GM23338 (cell line): Measurements from ENCODE around the gene PRTFDC1. TPM values are rescaled to one million over a fixed set of nuclear protein-coding genes. Genes with fewer than 3 reads are reported as not detected.

ENCODE experiments used
- ATAC-seq: fragments of 200-7000 bp; cut with Tn5 transposase; 3 replicates; pipeline ENCODE4 v1.9.1; 2020
- DNase-seq: peaks from one replicate; pipeline ENCODE4 v3.0.0-alpha.2; 2015; ENCODE audit warnings: low spot score
- H2AFZ ChIP-seq: fragments of 200-600 bp; sonication (generic); 2 replicates; pipeline ENCODE4 v1.8.0; 2016; ENCODE audit warnings: antibody characterized with exemption, mild to moderate bottlenecking, moderate library complexity
- H3F3A ChIP-seq: fragments of 200-600 bp; sonication (generic); replicated peaks from 2 replicates; pipeline ENCODE4 v1.8.0; 2017; ENCODE audit warnings: antibody characterized with exemption, mixed run types, low read depth
- H3K27ac ChIP-seq: fragments of 200-600 bp; sonication (generic); 2 replicates; pipeline ENCODE4 v1.6.1; 2016; ENCODE audit warnings: low read depth
- H3K27me3 ChIP-seq: fragments of 200-600 bp; sonication (generic); 2 replicates; pipeline ENCODE4 v1.8.0; 2016; ENCODE audit warnings: mild to moderate bottlenecking, mixed run types, moderate library complexity; ENCODE audit not compliant: insufficient read depth
- H3K36me3 ChIP-seq: fragments of 200-600 bp; sonication (generic); 2 replicates; pipeline ENCODE4 v1.8.0; 2016; ENCODE audit warnings: mild to moderate bottlenecking; ENCODE audit not compliant: insufficient read depth
- H3K4me1 ChIP-seq: fragments of 200-600 bp; sonication (generic); 2 replicates; pipeline ENCODE4 v1.8.0; 2016; ENCODE audit warnings: mild to moderate bottlenecking, moderate library complexity; ENCODE audit not compliant: insufficient read depth
- H3K4me2 ChIP-seq: fragments of 200-600 bp; sonication (generic); 2 replicates; pipeline ENCODE4 v1.7.1; 2017; ENCODE audit warnings: mixed run types
- H3K4me3 ChIP-seq: fragments of 200-600 bp; sonication (generic); 2 replicates; pipeline ENCODE4 v1.6.1; 2016; ENCODE audit warnings: mixed run types
- H3K79me2 ChIP-seq: fragments of 200-600 bp; sonication (generic); replicated peaks from 2 replicates; pipeline ENCODE4 v1.8.0; 2017; ENCODE audit warnings: mild to moderate bottlenecking; ENCODE audit not compliant: insufficient read depth
- H3K9me2 ChIP-seq: fragments of 200-600 bp; sonication (generic); 2 replicates; pipeline ENCODE4 v1.8.0; 2017; ENCODE audit not compliant: insufficient read depth
- H4K20me1 ChIP-seq: fragments of 200-600 bp; sonication (generic); replicated peaks from 2 replicates; pipeline ENCODE4 v1.8.0; 2017; ENCODE audit warnings: mild to moderate bottlenecking; ENCODE audit not compliant: insufficient read depth
- H3K27ac Mint-ChIP-seq: 2 replicates; pipeline ENCODE4 v1.8.0; 2020; ENCODE audit warnings: inconsistent platforms, mild to moderate bottlenecking, moderate library complexity, mixed read lengths
- H3K27me3 Mint-ChIP-seq: 3 replicates; pipeline ENCODE4 v1.8.0; 2022; ENCODE audit warnings: low read depth, mild to moderate bottlenecking, moderate library complexity, mixed read lengths, inconsistent platforms; ENCODE audit not compliant: insufficient read depth, poor library complexity
- H3K36me3 Mint-ChIP-seq: 3 replicates; pipeline ENCODE4 v1.8.0; 2021; ENCODE audit warnings: low read depth, mild to moderate bottlenecking, inconsistent platforms, moderate library complexity, mixed read lengths
- H3K4me1 Mint-ChIP-seq: 3 replicates; pipeline ENCODE4 v1.8.0; 2020; ENCODE audit warnings: mild to moderate bottlenecking, inconsistent platforms, mixed read lengths
- H3K4me3 Mint-ChIP-seq: 3 replicates; pipeline ENCODE4 v1.8.0; 2021; ENCODE audit warnings: moderate library complexity, mild to moderate bottlenecking, inconsistent platforms, mixed read lengths
- H3K9me3 Mint-ChIP-seq: 3 replicates; pipeline ENCODE4 v1.8.0; 2020; ENCODE audit warnings: moderate library complexity, mild to moderate bottlenecking, inconsistent platforms, mixed read lengths
- CREB1 ChIP-seq: fragments of 250-450 bp; sonication (Bioruptor Pico); IDR thresholded peaks from 2 replicates; pipeline ENCODE4 v1.5.0; 2020; ENCODE audit warnings: low read depth, mild to moderate bottlenecking, moderate library complexity
- EZH2 ChIP-seq: fragments of 200-600 bp; sonication (generic); IDR thresholded peaks from one replicate; pipeline ENCODE4 v1.8.0; 2017; ENCODE audit warnings: antibody characterized with exemption, mild to moderate bottlenecking, low read depth; ENCODE audit not compliant: unreplicated experiment
- EZH2phosphoT487 ChIP-seq: fragments of 200-600 bp; sonication (generic); IDR thresholded peaks from one replicate; pipeline ENCODE4 v1.8.1; 2018; ENCODE audit warnings: antibody characterized with exemption; ENCODE audit not compliant: unreplicated experiment
- JUNB ChIP-seq: IDR thresholded peaks from one replicate; pipeline ENCODE4 v1.6.1; 2016; ENCODE audit warnings: antibody characterized with exemption; ENCODE audit not compliant: unreplicated experiment
- NANOG ChIP-seq: IDR thresholded peaks from 2 replicates; pipeline ENCODE4 v1.6.1; 2016; ENCODE audit warnings: antibody characterized with exemption, borderline replicate concordance
- POLR2AphosphoS5 ChIP-seq: IDR thresholded peaks from 2 replicates; pipeline ENCODE4 v1.6.1; 2016; ENCODE audit warnings: antibody characterized with exemption, low read depth
- STAT1 ChIP-seq: IDR thresholded peaks from one replicate; pipeline ENCODE4 v1.6.1; 2016; ENCODE audit warnings: antibody characterized with exemption; ENCODE audit not compliant: unreplicated experiment
- ZNF114 ChIP-seq: fragments of 250-450 bp; sonication (Bioruptor Pico); IDR thresholded peaks from 2 replicates; pipeline ENCODE4 v1.5.0; 2020; ENCODE audit warnings: mild to moderate bottlenecking, moderate library complexity
- ZNF331 ChIP-seq: fragments of 250-450 bp; sonication (Bioruptor Pico); IDR thresholded peaks from 2 replicates; pipeline ENCODE4 v1.5.0; 2020; ENCODE audit warnings: low read depth, mild to moderate bottlenecking, moderate library complexity
- polyA plus RNA-seq: library from polyadenylated mRNA; unstranded; fragments of >200 nt; fragmentation: Nextera tagmentation; extraction: Ambion mirVana; gene quantifications from 2 replicates; pipeline ENCODE4 v1.2.1, GENCODE V29; 2016
- total RNA-seq: library from RNA; depleted of rRNA; stranded (reverse); fragments of >200 nt; shearing (Covaris generic); gene quantifications from 2 replicates; pipeline ENCODE4 v1.2.3, GENCODE V29; 2014
- TF ChIP-seq, protein P1 (sequence below): fragments of 250-450 bp; sonication (Bioruptor Pico); IDR thresholded peaks from 2 replicates; pipeline ENCODE4 v1.5.0; 2020; ENCODE audit warnings: mild to moderate bottlenecking, moderate library complexity
- TF ChIP-seq, protein P2 (sequence below), 2 experiments: fragments of 200-600 bp in 1 of 2; sonication (generic) in 1 of 2; conservative IDR thresholded peaks; 2 replicates each; pipeline versions ENCODE4 v1.5.1 to v1.6.1; 2016 to 2017; ENCODE audit warnings: antibody characterized with exemption in 2 of 2, low read depth in 2 of 2, mild to moderate bottlenecking in 2 of 2, moderate library complexity in 1 of 2
- TF ChIP-seq, protein P3 (sequence below): IDR thresholded peaks from 2 replicates; pipeline ENCODE4 v1.6.1; 2016; ENCODE audit warnings: antibody characterized with exemption
- TF ChIP-seq, protein P4 (sequence below): IDR thresholded peaks from one replicate; pipeline ENCODE4 v1.6.1; 2018; ENCODE audit warnings: antibody characterized with exemption; ENCODE audit not compliant: unreplicated experiment

PRTFDC1 gene
- total and polyA plus RNA-seq, 2 experiments from 2014 or later: 7.9 to 9.1 TPM

DNA sequence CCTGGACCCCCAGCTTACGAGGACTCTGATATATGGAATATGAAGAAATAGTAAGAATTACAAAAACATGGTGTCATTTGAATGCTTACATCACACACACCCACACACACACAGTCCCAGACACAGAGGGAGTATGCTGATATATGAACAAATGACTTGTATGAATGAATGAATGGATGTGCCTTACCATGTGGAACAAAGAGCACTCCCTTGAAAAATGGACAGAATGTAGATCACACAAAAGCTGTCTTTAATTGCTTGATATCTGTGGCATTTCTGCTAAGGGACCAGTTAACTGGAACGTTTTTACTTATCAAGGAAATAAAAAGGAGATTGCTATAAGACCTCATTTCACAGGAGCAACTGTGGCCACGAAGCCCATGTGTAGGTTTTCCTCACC is 46.0 kb downstream of the PRTFDC1 start (continued):
- TF ChIP-seq, protein P1, sequence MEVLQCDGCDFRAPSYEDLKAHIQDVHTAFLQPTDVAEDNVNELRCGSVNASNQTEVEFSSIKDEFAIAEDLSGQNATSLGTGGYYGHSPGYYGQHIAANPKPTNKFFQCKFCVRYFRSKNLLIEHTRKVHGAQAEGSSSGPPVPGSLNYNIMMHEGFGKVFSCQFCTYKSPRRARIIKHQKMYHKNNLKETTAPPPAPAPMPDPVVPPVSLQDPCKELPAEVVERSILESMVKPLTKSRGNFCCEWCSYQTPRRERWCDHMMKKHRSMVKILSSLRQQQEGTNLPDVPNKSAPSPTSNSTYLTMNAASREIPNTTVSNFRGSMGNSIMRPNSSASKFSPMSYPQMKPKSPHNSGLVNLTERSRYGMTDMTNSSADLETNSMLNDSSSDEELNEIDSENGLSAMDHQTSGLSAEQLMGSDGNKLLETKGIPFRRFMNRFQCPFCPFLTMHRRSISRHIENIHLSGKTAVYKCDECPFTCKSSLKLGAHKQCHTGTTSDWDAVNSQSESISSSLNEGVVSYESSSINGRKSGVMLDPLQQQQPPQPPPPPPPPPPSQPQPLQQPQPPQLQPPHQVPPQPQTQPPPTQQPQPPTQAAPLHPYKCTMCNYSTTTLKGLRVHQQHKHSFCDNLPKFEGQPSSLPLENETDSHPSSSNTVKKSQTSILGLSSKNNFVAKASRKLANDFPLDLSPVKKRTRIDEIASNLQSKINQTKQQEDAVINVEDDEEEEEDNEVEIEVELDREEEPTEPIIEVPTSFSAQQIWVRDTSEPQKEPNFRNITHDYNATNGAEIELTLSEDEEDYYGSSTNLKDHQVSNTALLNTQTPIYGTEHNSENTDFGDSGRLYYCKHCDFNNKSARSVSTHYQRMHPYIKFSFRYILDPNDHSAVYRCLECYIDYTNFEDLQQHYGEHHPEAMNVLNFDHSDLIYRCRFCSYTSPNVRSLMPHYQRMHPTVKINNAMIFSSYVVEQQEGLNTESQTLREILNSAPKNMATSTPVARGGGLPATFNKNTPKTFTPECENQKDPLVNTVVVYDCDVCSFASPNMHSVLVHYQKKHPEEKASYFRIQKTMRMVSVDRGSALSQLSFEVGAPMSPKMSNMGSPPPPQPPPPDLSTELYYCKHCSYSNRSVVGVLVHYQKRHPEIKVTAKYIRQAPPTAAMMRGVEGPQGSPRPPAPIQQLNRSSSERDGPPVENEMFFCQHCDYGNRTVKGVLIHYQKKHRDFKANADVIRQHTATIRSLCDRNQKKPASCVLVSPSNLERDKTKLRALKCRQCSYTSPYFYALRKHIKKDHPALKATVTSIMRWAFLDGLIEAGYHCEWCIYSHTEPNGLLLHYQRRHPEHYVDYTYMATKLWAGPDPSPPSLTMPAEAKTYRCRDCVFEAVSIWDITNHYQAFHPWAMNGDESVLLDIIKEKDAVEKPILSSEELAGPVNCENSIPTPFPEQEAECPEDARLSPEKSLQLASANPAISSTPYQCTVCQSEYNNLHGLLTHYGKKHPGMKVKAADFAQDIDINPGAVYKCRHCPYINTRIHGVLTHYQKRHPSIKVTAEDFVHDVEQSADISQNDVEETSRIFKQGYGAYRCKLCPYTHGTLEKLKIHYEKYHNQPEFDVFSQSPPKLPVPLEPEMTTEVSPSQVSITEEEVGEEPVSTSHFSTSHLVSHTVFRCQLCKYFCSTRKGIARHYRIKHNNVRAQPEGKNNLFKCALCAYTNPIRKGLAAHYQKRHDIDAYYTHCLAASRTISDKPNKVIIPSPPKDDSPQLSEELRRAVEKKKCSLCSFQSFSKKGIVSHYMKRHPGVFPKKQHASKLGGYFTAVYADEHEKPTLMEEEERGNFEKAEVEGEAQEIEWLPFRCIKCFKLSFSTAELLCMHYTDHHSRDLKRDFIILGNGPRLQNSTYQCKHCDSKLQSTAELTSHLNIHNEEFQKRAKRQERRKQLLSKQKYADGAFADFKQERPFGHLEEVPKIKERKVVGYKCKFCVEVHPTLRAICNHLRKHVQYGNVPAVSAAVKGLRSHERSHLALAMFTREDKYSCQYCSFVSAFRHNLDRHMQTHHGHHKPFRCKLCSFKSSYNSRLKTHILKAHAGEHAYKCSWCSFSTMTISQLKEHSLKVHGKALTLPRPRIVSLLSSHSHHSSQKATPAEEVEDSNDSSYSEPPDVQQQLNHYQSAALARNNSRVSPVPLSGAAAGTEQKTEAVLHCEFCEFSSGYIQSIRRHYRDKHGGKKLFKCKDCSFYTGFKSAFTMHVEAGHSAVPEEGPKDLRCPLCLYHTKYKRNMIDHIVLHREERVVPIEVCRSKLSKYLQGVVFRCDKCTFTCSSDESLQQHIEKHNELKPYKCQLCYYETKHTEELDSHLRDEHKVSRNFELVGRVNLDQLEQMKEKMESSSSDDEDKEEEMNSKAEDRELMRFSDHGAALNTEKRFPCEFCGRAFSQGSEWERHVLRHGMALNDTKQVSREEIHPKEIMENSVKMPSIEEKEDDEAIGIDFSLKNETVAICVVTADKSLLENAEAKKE (CRISPR knock-in tag): no peak
- TF ChIP-seq ZNF331 (CRISPR knock-in tag): no peak

DNA sequence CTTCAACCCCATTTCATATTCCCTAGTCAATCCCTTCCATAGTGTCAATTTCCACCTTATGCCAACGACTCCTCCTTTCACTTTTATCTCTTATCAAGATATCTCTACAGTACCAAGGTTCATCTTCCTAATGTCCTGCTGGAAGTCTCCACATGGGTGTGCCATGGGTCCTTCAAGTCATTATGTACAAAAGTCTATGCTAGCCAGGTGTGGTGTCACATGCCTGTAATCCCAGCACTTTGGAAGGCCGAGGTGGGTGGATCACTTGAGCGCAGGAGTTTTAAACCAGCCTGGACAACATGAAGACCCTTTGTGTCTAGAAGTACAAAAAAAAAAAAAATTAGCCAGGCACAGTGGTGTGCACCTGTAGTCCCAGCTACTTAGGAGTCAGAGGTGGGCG is 47.6 kb downstream of the PRTFDC1 start:
- ATAC-seq (no peak), DNase-seq (no peak)
- H3K4me1 ChIP-seq: no peaks in the 10 kb centered on the region
- H3K79me2 ChIP-seq: no peaks in the 10 kb centered on the region
- H3K4me3 ChIP-seq: no peak overlapping the region
- H3F3A ChIP-seq: no peaks in the 10 kb centered on the region
- H3K4me2 ChIP-seq: no peak overlapping the region
- Mint-ChIP-seq H3K36me3 (no peaks in the 10 kb centered on the region), H3K4me3 (no peak overlapping the region), H3K27ac (no peak overlapping the region), H3K4me1 (no peaks in the 10 kb centered on the region), H3K9me3 (no peaks in the 10 kb centered on the region), H3K27me3 (no peaks in the 10 kb centered on the region)
- H2AFZ ChIP-seq: no peak overlapping the region
- no peaks in the 10 kb centered on the region for H3K9me2 ChIP-seq
- no peak overlapping the region for H3K27ac ChIP-seq
- no peaks in the 10 kb centered on the region for H4K20me1 ChIP-seq
- no peaks in the 10 kb centered on the region for H3K27me3 ChIP-seq
- no peaks in the 10 kb centered on the region for H3K36me3 ChIP-seq
- TF ChIP-seq STAT1 (no peak), JUNB (no peak), CREB1 (CRISPR knock-in tag) (no peak), POLR2AphosphoS5 (no peak), EZH2phosphoT487 (no peak), ZNF331 (CRISPR knock-in tag) (no peak), ZNF114 (CRISPR knock-in tag) (no peak), EZH2 (no peak), NANOG (no peak)
- TF ChIP-seq, protein P2, sequence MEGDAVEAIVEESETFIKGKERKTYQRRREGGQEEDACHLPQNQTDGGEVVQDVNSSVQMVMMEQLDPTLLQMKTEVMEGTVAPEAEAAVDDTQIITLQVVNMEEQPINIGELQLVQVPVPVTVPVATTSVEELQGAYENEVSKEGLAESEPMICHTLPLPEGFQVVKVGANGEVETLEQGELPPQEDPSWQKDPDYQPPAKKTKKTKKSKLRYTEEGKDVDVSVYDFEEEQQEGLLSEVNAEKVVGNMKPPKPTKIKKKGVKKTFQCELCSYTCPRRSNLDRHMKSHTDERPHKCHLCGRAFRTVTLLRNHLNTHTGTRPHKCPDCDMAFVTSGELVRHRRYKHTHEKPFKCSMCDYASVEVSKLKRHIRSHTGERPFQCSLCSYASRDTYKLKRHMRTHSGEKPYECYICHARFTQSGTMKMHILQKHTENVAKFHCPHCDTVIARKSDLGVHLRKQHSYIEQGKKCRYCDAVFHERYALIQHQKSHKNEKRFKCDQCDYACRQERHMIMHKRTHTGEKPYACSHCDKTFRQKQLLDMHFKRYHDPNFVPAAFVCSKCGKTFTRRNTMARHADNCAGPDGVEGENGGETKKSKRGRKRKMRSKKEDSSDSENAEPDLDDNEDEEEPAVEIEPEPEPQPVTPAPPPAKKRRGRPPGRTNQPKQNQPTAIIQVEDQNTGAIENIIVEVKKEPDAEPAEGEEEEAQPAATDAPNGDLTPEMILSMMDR (conservative IDR thresholded peaks at IDR 0.05; ENCODE audit: low read depth in 2 of 2): no peak
- TF ChIP-seq, protein P3, sequence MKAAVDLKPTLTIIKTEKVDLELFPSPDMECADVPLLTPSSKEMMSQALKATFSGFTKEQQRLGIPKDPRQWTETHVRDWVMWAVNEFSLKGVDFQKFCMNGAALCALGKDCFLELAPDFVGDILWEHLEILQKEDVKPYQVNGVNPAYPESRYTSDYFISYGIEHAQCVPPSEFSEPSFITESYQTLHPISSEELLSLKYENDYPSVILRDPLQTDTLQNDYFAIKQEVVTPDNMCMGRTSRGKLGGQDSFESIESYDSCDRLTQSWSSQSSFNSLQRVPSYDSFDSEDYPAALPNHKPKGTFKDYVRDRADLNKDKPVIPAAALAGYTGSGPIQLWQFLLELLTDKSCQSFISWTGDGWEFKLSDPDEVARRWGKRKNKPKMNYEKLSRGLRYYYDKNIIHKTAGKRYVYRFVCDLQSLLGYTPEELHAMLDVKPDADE: no peak
- TF ChIP-seq, protein P4, sequence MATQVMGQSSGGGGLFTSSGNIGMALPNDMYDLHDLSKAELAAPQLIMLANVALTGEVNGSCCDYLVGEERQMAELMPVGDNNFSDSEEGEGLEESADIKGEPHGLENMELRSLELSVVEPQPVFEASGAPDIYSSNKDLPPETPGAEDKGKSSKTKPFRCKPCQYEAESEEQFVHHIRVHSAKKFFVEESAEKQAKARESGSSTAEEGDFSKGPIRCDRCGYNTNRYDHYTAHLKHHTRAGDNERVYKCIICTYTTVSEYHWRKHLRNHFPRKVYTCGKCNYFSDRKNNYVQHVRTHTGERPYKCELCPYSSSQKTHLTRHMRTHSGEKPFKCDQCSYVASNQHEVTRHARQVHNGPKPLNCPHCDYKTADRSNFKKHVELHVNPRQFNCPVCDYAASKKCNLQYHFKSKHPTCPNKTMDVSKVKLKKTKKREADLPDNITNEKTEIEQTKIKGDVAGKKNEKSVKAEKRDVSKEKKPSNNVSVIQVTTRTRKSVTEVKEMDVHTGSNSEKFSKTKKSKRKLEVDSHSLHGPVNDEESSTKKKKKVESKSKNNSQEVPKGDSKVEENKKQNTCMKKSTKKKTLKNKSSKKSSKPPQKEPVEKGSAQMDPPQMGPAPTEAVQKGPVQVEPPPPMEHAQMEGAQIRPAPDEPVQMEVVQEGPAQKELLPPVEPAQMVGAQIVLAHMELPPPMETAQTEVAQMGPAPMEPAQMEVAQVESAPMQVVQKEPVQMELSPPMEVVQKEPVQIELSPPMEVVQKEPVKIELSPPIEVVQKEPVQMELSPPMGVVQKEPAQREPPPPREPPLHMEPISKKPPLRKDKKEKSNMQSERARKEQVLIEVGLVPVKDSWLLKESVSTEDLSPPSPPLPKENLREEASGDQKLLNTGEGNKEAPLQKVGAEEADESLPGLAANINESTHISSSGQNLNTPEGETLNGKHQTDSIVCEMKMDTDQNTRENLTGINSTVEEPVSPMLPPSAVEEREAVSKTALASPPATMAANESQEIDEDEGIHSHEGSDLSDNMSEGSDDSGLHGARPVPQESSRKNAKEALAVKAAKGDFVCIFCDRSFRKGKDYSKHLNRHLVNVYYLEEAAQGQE: no peak
